GM23338 (cell line): ENCODE measurements around the gene MGAT4B.

Source experiments
- CREB1 ChIP-seq: fragments of 250-450 bp; sonication (Bioruptor Pico); IDR thresholded peaks from 2 replicates; pipeline ENCODE4 v1.5.0; 2020; ENCODE audit warnings: low read depth, mild to moderate bottlenecking, moderate library complexity
- CTCF ChIP-seq, 2 experiments: fragments of 200-600 bp in 1 of 2; sonication (generic) in 1 of 2; conservative IDR thresholded peaks; 2 replicates each; pipeline versions ENCODE4 v1.5.1 to v1.6.1; 2016 to 2017; ENCODE audit warnings: antibody characterized with exemption in 2 of 2, low read depth in 2 of 2, mild to moderate bottlenecking in 2 of 2, moderate library complexity in 1 of 2
- EZH2 ChIP-seq: fragments of 200-600 bp; sonication (generic); IDR thresholded peaks from one replicate; pipeline ENCODE4 v1.8.0; 2017; ENCODE audit warnings: antibody characterized with exemption, mild to moderate bottlenecking, low read depth; ENCODE audit not compliant: unreplicated experiment
- EZH2phosphoT487 ChIP-seq: fragments of 200-600 bp; sonication (generic); IDR thresholded peaks from one replicate; pipeline ENCODE4 v1.8.1; 2018; ENCODE audit warnings: antibody characterized with exemption; ENCODE audit not compliant: unreplicated experiment
- JUNB ChIP-seq: IDR thresholded peaks from one replicate; pipeline ENCODE4 v1.6.1; 2016; ENCODE audit warnings: antibody characterized with exemption; ENCODE audit not compliant: unreplicated experiment
- NANOG ChIP-seq: IDR thresholded peaks from 2 replicates; pipeline ENCODE4 v1.6.1; 2016; ENCODE audit warnings: antibody characterized with exemption, borderline replicate concordance
- POLR2AphosphoS5 ChIP-seq: IDR thresholded peaks from 2 replicates; pipeline ENCODE4 v1.6.1; 2016; ENCODE audit warnings: antibody characterized with exemption, low read depth
- STAT1 ChIP-seq: IDR thresholded peaks from one replicate; pipeline ENCODE4 v1.6.1; 2016; ENCODE audit warnings: antibody characterized with exemption; ENCODE audit not compliant: unreplicated experiment
- ZNF114 ChIP-seq: fragments of 250-450 bp; sonication (Bioruptor Pico); IDR thresholded peaks from 2 replicates; pipeline ENCODE4 v1.5.0; 2020; ENCODE audit warnings: mild to moderate bottlenecking, moderate library complexity
- TF ChIP-seq, protein P1 (sequence below): IDR thresholded peaks from one replicate; pipeline ENCODE4 v1.6.1; 2018; ENCODE audit warnings: antibody characterized with exemption; ENCODE audit not compliant: unreplicated experiment
- TF ChIP-seq, protein P2 (sequence below): fragments of 250-450 bp; sonication (Bioruptor Pico); IDR thresholded peaks from 2 replicates; pipeline ENCODE4 v1.5.0; 2020; ENCODE audit warnings: mild to moderate bottlenecking, moderate library complexity
- TF ChIP-seq, protein P3 (sequence below): IDR thresholded peaks from 2 replicates; pipeline ENCODE4 v1.6.1; 2016; ENCODE audit warnings: antibody characterized with exemption

DNA sequence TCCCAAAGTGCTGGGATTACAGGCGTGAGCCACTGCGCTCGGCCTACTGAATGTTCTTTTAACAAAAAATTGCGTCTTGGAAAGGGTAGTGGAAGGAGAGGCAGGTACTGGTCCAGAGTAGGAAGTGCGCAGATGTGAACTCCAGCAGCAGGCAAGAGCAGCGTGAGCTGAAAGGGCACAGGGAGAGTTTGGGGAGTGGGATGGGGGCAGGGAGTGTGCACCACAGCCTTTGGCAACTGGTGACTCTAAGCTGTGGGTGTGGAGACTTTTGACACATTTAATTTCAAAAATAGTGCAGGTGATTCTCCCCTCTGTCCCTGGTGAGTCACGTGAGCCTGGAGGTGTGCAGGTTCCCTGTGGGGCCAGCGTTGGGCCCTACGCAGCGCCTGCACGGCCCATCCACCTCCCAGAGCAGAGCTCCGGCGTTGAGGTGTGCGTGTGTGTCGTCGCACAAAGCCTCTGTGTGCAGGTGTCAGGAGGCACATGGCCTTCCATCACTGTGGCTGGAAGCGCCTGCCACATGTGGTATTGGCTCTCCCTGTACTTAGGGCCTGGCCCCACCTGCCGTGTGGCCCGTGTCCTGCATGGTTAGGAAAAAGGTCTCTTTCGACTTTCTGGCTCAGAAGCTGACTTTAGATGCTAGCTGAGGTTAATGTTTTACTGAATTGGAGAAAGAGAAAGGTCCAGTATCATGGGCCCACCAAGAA, 25.5 kb upstream of the MGAT4B start:
- TF ChIP-seq CTCF (conservative IDR thresholded peaks at IDR 0.05; ENCODE audit: low read depth in 2 of 2) (no peak), EZH2 (no peak), POLR2AphosphoS5 (no peak), STAT1 (no peak), ZNF114 (CRISPR knock-in tag) (no peak), NANOG (no peak), EZH2phosphoT487 (no peak), CREB1 (CRISPR knock-in tag) (no peak), JUNB (no peak)
- TF ChIP-seq, protein P1, sequence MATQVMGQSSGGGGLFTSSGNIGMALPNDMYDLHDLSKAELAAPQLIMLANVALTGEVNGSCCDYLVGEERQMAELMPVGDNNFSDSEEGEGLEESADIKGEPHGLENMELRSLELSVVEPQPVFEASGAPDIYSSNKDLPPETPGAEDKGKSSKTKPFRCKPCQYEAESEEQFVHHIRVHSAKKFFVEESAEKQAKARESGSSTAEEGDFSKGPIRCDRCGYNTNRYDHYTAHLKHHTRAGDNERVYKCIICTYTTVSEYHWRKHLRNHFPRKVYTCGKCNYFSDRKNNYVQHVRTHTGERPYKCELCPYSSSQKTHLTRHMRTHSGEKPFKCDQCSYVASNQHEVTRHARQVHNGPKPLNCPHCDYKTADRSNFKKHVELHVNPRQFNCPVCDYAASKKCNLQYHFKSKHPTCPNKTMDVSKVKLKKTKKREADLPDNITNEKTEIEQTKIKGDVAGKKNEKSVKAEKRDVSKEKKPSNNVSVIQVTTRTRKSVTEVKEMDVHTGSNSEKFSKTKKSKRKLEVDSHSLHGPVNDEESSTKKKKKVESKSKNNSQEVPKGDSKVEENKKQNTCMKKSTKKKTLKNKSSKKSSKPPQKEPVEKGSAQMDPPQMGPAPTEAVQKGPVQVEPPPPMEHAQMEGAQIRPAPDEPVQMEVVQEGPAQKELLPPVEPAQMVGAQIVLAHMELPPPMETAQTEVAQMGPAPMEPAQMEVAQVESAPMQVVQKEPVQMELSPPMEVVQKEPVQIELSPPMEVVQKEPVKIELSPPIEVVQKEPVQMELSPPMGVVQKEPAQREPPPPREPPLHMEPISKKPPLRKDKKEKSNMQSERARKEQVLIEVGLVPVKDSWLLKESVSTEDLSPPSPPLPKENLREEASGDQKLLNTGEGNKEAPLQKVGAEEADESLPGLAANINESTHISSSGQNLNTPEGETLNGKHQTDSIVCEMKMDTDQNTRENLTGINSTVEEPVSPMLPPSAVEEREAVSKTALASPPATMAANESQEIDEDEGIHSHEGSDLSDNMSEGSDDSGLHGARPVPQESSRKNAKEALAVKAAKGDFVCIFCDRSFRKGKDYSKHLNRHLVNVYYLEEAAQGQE, result no peak
- TF ChIP-seq, protein P2, sequence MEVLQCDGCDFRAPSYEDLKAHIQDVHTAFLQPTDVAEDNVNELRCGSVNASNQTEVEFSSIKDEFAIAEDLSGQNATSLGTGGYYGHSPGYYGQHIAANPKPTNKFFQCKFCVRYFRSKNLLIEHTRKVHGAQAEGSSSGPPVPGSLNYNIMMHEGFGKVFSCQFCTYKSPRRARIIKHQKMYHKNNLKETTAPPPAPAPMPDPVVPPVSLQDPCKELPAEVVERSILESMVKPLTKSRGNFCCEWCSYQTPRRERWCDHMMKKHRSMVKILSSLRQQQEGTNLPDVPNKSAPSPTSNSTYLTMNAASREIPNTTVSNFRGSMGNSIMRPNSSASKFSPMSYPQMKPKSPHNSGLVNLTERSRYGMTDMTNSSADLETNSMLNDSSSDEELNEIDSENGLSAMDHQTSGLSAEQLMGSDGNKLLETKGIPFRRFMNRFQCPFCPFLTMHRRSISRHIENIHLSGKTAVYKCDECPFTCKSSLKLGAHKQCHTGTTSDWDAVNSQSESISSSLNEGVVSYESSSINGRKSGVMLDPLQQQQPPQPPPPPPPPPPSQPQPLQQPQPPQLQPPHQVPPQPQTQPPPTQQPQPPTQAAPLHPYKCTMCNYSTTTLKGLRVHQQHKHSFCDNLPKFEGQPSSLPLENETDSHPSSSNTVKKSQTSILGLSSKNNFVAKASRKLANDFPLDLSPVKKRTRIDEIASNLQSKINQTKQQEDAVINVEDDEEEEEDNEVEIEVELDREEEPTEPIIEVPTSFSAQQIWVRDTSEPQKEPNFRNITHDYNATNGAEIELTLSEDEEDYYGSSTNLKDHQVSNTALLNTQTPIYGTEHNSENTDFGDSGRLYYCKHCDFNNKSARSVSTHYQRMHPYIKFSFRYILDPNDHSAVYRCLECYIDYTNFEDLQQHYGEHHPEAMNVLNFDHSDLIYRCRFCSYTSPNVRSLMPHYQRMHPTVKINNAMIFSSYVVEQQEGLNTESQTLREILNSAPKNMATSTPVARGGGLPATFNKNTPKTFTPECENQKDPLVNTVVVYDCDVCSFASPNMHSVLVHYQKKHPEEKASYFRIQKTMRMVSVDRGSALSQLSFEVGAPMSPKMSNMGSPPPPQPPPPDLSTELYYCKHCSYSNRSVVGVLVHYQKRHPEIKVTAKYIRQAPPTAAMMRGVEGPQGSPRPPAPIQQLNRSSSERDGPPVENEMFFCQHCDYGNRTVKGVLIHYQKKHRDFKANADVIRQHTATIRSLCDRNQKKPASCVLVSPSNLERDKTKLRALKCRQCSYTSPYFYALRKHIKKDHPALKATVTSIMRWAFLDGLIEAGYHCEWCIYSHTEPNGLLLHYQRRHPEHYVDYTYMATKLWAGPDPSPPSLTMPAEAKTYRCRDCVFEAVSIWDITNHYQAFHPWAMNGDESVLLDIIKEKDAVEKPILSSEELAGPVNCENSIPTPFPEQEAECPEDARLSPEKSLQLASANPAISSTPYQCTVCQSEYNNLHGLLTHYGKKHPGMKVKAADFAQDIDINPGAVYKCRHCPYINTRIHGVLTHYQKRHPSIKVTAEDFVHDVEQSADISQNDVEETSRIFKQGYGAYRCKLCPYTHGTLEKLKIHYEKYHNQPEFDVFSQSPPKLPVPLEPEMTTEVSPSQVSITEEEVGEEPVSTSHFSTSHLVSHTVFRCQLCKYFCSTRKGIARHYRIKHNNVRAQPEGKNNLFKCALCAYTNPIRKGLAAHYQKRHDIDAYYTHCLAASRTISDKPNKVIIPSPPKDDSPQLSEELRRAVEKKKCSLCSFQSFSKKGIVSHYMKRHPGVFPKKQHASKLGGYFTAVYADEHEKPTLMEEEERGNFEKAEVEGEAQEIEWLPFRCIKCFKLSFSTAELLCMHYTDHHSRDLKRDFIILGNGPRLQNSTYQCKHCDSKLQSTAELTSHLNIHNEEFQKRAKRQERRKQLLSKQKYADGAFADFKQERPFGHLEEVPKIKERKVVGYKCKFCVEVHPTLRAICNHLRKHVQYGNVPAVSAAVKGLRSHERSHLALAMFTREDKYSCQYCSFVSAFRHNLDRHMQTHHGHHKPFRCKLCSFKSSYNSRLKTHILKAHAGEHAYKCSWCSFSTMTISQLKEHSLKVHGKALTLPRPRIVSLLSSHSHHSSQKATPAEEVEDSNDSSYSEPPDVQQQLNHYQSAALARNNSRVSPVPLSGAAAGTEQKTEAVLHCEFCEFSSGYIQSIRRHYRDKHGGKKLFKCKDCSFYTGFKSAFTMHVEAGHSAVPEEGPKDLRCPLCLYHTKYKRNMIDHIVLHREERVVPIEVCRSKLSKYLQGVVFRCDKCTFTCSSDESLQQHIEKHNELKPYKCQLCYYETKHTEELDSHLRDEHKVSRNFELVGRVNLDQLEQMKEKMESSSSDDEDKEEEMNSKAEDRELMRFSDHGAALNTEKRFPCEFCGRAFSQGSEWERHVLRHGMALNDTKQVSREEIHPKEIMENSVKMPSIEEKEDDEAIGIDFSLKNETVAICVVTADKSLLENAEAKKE, result no peak
- TF ChIP-seq, protein P3, sequence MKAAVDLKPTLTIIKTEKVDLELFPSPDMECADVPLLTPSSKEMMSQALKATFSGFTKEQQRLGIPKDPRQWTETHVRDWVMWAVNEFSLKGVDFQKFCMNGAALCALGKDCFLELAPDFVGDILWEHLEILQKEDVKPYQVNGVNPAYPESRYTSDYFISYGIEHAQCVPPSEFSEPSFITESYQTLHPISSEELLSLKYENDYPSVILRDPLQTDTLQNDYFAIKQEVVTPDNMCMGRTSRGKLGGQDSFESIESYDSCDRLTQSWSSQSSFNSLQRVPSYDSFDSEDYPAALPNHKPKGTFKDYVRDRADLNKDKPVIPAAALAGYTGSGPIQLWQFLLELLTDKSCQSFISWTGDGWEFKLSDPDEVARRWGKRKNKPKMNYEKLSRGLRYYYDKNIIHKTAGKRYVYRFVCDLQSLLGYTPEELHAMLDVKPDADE, result no peak
